Adipocyte (in vitro differentiated cells): ENCODE results near the gene ISG15.

ENCODE experiments used
- DNase-seq: peaks from one replicate; pipeline ENCODE4 v3.0.0-alpha.2; 2015; ENCODE audit warnings: low read depth
- H3K27me3 ChIP-seq: replicated peaks from 2 replicates; pipeline ENCODE4 v1.7.0; 2013; ENCODE audit warnings: mild to moderate bottlenecking, low read length, moderate library complexity; ENCODE audit not compliant: control insufficient read depth, insufficient read depth
- H3K36me3 ChIP-seq: 2 replicates; pipeline ENCODE4 v1.7.0; 2013; ENCODE audit warnings: low read length, mild to moderate bottlenecking, moderate library complexity; ENCODE audit not compliant: control insufficient read depth, insufficient read depth, severe bottlenecking
- H3K4me1 ChIP-seq: 2 replicates; pipeline ENCODE4 v1.7.0; 2013; ENCODE audit warnings: mild to moderate bottlenecking, low read length, moderate library complexity; ENCODE audit not compliant: control insufficient read depth, insufficient read depth
- H3K4me3 ChIP-seq: 2 replicates; pipeline ENCODE4 v1.7.0; 2013; ENCODE audit warnings: mild to moderate bottlenecking, low read length, moderate library complexity
- H3K9ac ChIP-seq: 2 replicates; pipeline ENCODE4 v1.7.0; 2013; ENCODE audit warnings: mild to moderate bottlenecking, low read length, moderate library complexity
- H3K9me3 ChIP-seq: 2 replicates; pipeline ENCODE4 v1.7.0; 2013; ENCODE audit warnings: mild to moderate bottlenecking, low read length, moderate library complexity; ENCODE audit not compliant: control insufficient read depth

ISG15 gene

GRCh38 chr1:978069-978834, 35.0 kb upstream of the ISG15 start:
- Histone ChIP-seq H3K9me3 (no peaks in the 10 kb centered on the region), H3K9ac (no peak overlapping the region), H3K27me3 (peaks cover 55% of the 10 kb centered on the region), H3K4me1 (no peaks in the 10 kb centered on the region), H3K36me3 (no peaks in the 10 kb centered on the region), H3K4me3 (no peak overlapping the region)
- DNase-seq: no peak

GRCh38 chr1:978835-979743, 34.2 kb upstream of the ISG15 start:
- H3K36me3 ChIP-seq: no peaks in the 10 kb centered on the region
- H3K9ac ChIP-seq: no peak overlapping the region
- H3K4me1 ChIP-seq: no peaks in the 10 kb centered on the region
- H3K9me3 ChIP-seq: no peaks in the 10 kb centered on the region
- no peak for DNase-seq
- no peak overlapping the region for H3K4me3 ChIP-seq
- H3K27me3 ChIP-seq: peaks cover 56% of the 10 kb centered on the region

DNA sequence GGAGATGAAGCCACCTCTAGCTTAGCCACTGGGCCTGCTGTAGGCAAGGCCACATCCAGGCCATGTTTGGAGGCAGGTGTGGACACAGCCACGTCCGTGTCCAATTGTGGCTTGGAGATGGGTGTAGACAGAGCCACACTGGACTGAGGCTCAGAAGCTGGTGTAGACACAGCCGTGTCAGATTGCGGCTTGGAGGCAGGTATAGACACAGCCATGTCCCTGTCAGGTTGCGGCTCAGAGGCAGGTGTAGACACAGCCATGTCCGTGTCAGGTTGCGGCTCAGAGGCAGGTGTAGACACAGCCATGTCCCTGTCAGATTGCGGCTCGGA, 33.6 kb upstream of the ISG15 start:
- no peak for DNase-seq
- Histone ChIP-seq H3K4me3 (no peak overlapping the region), H3K9ac (no peak overlapping the region), H3K27me3 (peaks cover 55% of the 10 kb centered on the region), H3K36me3 (no peaks in the 10 kb centered on the region), H3K9me3 (no peaks in the 10 kb centered on the region), H3K4me1 (no peaks in the 10 kb centered on the region)

DNA sequence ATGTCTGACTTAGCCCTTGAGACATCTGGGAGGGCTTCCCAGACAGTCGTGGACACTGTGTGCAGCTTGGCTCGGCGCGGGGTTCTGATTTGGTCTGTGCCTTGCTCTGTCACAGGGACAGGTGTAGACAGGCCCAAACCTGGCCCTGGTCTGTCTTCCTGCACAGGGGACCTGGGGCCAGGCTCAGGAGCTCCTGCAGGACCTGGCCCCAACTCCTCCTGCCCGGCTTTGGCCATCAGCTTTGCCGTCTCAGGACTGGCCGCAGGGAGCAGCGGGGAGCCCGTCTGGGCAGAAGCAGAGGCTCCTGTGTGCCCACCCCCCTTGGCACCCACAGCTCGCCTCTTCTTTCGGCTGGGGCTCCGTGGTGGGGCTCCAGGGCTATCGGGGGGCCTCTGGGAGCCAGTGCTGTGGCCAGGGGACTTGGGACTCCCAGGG, 33.1 kb upstream of the ISG15 start:
- Histone ChIP-seq H3K4me1 (no peaks in the 10 kb centered on the region), H3K9me3 (no peaks in the 10 kb centered on the region), H3K27me3 (peaks cover 55% of the 10 kb centered on the region), H3K4me3 (no peak overlapping the region), H3K36me3 (no peaks in the 10 kb centered on the region), H3K9ac (no peak overlapping the region)
- DNase-seq: no peak

DNA sequence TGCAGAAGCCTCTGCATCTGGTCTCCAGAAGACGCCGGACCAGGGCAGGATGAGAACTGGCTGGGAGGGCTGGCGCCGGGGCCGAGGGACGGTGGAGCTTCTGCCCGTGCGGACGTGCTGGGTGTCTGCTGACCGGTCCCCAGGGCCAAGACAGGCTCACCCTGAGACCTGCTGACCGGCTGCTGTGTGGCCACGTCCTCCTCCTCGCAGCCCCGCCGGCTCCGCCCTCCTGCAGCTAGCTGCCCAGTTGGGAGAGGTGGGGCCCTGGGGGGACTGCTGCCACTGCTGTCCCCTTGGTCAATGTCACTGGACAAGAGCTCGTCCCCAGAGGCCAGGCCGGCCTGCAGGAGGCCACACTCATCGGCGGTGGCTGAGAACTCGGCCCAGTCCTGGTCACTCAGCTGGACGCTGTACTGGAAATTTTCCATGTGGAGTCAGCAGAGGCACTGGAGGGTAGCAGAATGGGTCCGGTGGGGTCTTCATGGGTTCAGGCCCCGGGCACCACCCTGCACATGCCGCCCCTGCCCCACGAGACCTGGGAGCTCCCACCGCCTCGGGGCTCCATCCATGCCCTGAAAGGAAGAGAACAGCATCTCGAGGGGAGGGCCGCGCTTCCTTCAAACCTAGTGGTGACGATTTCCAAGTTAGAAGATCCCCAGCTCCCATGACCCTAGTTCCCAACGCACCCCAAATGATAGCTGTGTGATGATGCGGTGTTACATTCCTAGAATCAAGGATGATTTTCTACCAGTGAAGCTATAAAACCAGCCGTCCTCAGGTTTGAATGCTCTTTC, 32.5 kb upstream of the ISG15 start:
- Histone ChIP-seq H3K36me3 (no peaks in the 10 kb centered on the region), H3K9ac (no peak overlapping the region), H3K9me3 (no peaks in the 10 kb centered on the region), H3K4me3 (no peak overlapping the region), H3K27me3 (peaks cover 55% of the 10 kb centered on the region), H3K4me1 (no peaks in the 10 kb centered on the region)
- DNase-seq: no peak

DNA sequence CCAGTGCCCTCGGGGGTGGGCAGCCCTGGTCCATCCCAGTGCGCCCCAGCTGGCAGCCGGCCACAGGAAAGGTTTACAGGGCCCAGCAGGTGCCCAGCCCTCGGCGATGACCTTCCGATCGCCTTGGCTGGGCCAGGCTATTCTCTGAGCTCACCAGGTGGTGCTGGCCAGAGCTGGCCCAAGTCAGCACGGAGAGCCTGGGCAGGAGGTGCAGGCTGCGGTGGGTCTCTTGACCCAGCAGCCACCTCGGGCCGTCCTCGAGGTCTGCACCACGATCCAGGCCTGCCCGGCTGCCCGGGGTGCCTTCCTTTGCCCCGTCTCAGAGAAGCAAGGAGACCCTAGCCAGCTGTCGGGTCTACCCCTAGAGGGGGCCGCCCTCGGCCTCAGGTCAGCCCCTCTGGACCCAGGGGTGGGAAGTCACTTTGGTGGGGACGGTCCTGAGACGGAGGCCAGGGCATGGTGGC, 31.8 kb upstream of the ISG15 start:
- no peaks in the 10 kb centered on the region for H3K36me3 ChIP-seq
- H3K9me3 ChIP-seq: no peaks in the 10 kb centered on the region
- H3K9ac ChIP-seq: no peak overlapping the region
- H3K27me3 ChIP-seq: peaks cover 53% of the 10 kb centered on the region
- DNase-seq: no peak
- no peaks in the 10 kb centered on the region for H3K4me1 ChIP-seq
- H3K4me3 ChIP-seq: no peak overlapping the region

GRCh38 chr1:981955-982558, 31.2 kb upstream of the ISG15 start, which contains the start of gene PERM1:
TSS of gene PERM1 (minus strand) at chr1:982093. CDS start at chr1:981029, 1,064 bp downstream.
- Histone ChIP-seq H3K27me3 (peaks cover 53% of the 10 kb centered on the region), H3K9me3 (no peaks in the 10 kb centered on the region), H3K9ac (no peak within 1 kb of the TSS), H3K36me3 (no peaks in the 10 kb centered on the region), H3K4me3 (no peak within 1 kb of the TSS), H3K4me1 (no peaks in the 10 kb centered on the region)
- DNase-seq: no peak

GRCh38 chr1:982765-983436, 30.4 kb upstream of the ISG15 start:
- Histone ChIP-seq H3K36me3 (no peaks in the 10 kb centered on the region), H3K4me3 (no peak overlapping the region), H3K4me1 (no peaks in the 10 kb centered on the region), H3K27me3 (peaks cover 53% of the 10 kb centered on the region), H3K9ac (no peak overlapping the region), H3K9me3 (no peaks in the 10 kb centered on the region)
- no peak for DNase-seq

DNA sequence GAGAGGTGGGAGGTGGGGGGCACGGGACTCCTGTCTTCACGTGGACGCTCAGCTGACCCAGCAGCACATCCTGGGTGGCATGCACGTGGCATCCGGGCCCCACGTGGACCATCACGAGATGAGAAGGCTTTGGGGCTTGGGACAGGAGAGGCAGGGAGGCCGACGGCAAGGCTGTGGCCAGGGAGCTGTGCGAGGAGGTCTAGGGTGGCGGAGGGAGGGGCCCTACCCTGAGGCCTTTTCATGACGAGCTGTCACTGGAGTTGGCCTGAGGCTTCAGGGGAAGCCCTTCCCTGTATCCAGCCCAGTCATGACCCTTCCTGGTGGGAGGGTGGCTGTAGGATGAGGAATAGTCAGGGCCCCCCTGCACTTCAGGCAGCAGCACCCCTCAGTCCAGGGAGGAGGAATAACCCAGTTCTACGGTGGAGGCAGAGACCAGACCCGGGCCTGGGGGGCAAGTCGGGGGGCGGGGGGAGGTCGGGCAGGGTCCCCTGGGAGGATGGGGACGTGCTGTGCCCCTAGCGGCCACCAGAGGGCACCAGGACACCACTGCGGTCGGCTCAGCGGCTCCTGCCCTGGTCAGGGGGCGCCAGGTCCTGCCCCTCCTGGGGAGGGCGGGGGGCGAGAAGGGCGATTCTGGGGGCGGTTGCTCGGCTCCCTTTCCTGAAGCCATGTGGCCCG, 29.4 kb upstream of the ISG15 start:
- no peak overlapping the region for H3K4me3 ChIP-seq
- H3K4me1 ChIP-seq: no peaks in the 10 kb centered on the region
- peaks cover 53% of the 10 kb centered on the region for H3K27me3 ChIP-seq
- DNase-seq: peak; percentile 76
- H3K9me3 ChIP-seq: no peaks in the 10 kb centered on the region
- H3K9ac ChIP-seq: no peak overlapping the region
- H3K36me3 ChIP-seq: no peaks in the 10 kb centered on the region

- Histone ChIP-seq H3K9ac (no peak overlapping the region), H3K27me3 (peaks cover 54% of the 10 kb centered on the region), H3K9me3 (no peaks in the 10 kb centered on the region), H3K4me3 (no peak overlapping the region), H3K36me3 (no peaks in the 10 kb centered on the region), H3K4me1 (no peaks in the 10 kb centered on the region)
- no peak for DNase-seq
Observed at GRCh38 chr1:984476-984814, 28.9 kb upstream of the ISG15 start.
